Measurements from ENCODE around the gene CAPG. TPM values are rescaled to one million over a fixed set of nuclear protein-coding genes. Genes with fewer than 3 reads are reported as not detected.

The CAPG gene
- total and polyA plus RNA-seq, 2 experiments from 2014 or later, result 13.0 to 14.0 TPM

DNA sequence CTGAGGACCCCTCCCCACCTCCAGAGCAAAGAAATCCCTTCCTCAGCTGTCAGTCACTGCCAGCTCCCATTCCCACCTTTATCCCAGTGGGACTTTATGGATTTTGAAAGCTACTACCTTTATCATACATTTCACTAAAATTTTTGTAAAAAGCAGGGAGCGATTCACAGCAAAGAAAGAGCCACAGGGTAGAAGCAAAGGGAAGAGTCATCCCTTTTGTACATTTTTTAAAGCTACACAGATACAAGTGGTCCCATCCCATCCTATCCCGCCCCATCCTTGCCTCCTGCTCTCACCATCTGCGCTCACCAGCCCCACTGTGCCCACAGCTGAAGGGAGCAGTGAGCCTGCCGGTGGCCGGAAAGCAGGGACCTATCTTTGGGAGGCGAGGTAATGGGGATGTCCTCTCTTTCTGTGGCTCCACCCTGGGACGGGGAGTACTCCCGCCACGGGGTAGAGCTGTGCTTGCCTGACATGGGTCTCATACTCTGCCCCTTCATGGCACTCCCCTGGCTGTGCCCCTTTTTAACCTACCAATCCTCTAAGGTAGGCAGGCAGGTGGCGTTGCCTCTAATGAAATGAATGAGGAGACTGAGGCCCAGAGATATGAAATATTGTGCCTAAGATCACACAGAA lies 21.5 kb upstream of the CAPG start:
- Histone ChIP-seq H3K27me3 (no peaks in the 10 kb centered on the region), H3K4me3 (no peak overlapping the region), H3K36me3 (no peaks in the 10 kb centered on the region), H3K27ac (no peak overlapping the region), H3K9me3 (ENCODE audit: low read depth) (no peaks in the 10 kb centered on the region), H3K4me1 (ENCODE audit: low read depth) (peaks cover 3% of the 10 kb centered on the region)
- DNase-seq (ENCODE audit: low read depth in 1 of 2, low spot score in 1 of 2), result no peak
- TF ChIP-seq CTCF (IDR thresholded peaks at IDR 0.05; ENCODE audit: low read depth, low read length), result no peak

DNA sequence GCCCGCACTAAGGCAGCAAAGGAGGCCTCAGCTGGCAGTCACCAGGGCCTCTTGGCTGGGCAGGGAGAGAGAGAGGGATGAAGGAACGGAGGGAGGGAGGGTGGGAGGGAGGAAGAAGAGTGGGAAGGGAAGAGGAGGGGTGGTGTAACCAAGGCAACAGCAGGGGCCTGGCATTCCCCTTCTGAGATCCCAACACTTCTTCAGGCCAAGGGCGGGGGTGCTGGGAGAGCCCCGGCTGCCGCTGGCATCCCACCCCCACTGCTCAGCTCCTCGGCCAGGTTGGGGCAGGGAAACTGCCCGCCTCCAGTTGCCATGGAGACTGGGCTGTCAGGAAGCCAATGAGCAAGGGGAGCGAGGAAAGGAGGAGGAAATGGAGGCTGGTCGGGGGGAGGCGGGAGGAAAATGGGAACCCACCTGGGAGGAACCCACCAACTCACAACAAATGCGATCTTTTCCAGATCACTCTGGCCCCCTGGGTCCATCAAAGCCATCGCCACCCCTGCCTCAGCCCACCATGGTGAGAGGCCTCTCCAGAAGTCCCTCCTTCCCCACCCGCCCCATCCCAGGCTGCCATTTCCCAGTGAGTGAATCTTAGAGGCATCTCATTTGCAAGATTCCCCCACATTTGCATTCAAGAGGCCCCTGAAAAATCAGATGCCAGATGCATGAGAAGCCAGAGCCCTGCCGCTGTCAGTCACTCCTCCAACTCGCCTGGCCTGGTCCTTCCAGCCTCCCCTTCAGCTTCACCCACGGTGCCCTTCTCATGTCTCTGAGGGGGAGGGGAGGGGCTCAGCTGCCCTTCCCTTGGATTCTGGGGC lies 20.8 kb upstream of the CAPG start:
- TF ChIP-seq CTCF (IDR thresholded peaks at IDR 0.05; ENCODE audit: low read depth, low read length), result no peak
- Histone ChIP-seq H3K36me3 (no peaks in the 10 kb centered on the region), H3K4me1 (ENCODE audit: low read depth) (peaks cover 3% of the 10 kb centered on the region), H3K9me3 (ENCODE audit: low read depth) (no peaks in the 10 kb centered on the region), H3K27ac (no peak overlapping the region), H3K4me3 (no peak overlapping the region), H3K27me3 (no peaks in the 10 kb centered on the region)
- DNase-seq (ENCODE audit: low read depth in 1 of 2, low spot score in 1 of 2), result no peak

GRCh38 chr2:85429924-85430289 lies 19.7 kb upstream of the CAPG start:
- Histone ChIP-seq H3K27me3 (no peaks in the 10 kb centered on the region), H3K4me1 (ENCODE audit: low read depth) (peaks cover 3% of the 10 kb centered on the region), H3K4me3 (no peak overlapping the region), H3K27ac (no peak overlapping the region), H3K36me3 (no peaks in the 10 kb centered on the region), H3K9me3 (ENCODE audit: low read depth) (no peaks in the 10 kb centered on the region)
- DNase-seq (ENCODE audit: low read depth in 1 of 2, low spot score in 1 of 2), result no peak
- no peak for TF ChIP-seq CTCF (IDR thresholded peaks at IDR 0.05; ENCODE audit: low read depth, low read length)

GRCh38 chr2:85429213-85429923 lies 19.2 kb upstream of the CAPG start:
- Histone ChIP-seq H3K36me3 (no peaks in the 10 kb centered on the region), H3K27me3 (no peaks in the 10 kb centered on the region), H3K27ac (no peak overlapping the region), H3K4me3 (no peak overlapping the region), H3K9me3 (ENCODE audit: low read depth) (no peaks in the 10 kb centered on the region), H3K4me1 (ENCODE audit: low read depth) (peaks cover 3% of the 10 kb centered on the region)
- TF ChIP-seq CTCF (IDR thresholded peaks at IDR 0.05; ENCODE audit: low read depth, low read length), result no peak
- no peak for DNase-seq (ENCODE audit: low read depth in 1 of 2, low spot score in 1 of 2)

DNA sequence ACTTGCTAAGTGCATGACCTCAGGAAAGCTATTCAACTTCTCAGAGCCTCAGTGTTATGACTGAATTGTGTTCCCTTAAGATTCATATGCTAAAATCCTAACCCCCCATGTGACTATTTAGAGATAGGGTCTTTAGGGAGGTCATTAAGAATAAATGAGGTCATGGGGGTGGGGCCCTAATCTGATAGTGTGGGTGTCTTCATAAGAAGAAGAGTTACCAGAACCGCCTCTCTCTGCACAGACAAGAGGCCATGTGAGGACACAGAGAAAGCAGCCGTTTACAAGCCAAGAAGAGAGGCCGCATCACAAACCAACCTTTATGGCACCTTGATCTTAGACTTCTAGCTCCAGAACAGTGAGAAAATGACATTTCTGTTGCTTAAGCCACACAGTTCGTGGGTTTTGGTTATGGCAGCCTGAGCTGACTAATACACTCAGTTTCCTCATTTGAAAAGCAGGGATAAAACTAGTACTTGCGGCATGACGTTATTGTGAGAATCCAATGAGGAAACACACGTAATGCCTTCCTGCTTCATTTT lies 18.2 kb upstream of the CAPG start:
- no peaks in the 10 kb centered on the region for H3K9me3 ChIP-seq (ENCODE audit: low read depth)
- no peak for TF ChIP-seq CTCF (IDR thresholded peaks at IDR 0.05; ENCODE audit: low read depth, low read length)
- peaks cover 3% of the 10 kb centered on the region for H3K4me1 ChIP-seq (ENCODE audit: low read depth)
- no peak overlapping the region for H3K4me3 ChIP-seq
- no peaks in the 10 kb centered on the region for H3K27me3 ChIP-seq
- no peak for DNase-seq (ENCODE audit: low read depth in 1 of 2, low spot score in 1 of 2)
- no peaks in the 10 kb centered on the region for H3K36me3 ChIP-seq
- H3K27ac ChIP-seq, result no peak overlapping the region

Measured in cardiac muscle cell (in vitro differentiated cells and primary cell).